GM12865 (cell line): ENCODE measurements around the gene SEC22B.
"Not testable (repeated sequence)": the region's sequence is repeated elsewhere in the genome, so short reads cannot be mapped to it uniquely, and the experiment has no call there.

Experiments
- DNase-seq: peaks from one replicate; pipeline ENCODE4 v3.0.0; 2010; ENCODE audit warnings: low read depth
- H3K4me3 ChIP-seq: 2 replicates; pipeline ENCODE4 v1.5.1; 2011; ENCODE audit warnings: mild to moderate bottlenecking, low read depth, low read length, control low read depth
- TF ChIP-seq, protein P1 (sequence below): IDR thresholded peaks from 2 replicates; pipeline ENCODE4 v1.5.1; 2011; ENCODE audit warnings: low read length, control low read depth, low read depth, inconsistent platforms; ENCODE audit not compliant: insufficient read depth; ENCODE audit errors: missing control alignments

SEC22B gene

DNA sequence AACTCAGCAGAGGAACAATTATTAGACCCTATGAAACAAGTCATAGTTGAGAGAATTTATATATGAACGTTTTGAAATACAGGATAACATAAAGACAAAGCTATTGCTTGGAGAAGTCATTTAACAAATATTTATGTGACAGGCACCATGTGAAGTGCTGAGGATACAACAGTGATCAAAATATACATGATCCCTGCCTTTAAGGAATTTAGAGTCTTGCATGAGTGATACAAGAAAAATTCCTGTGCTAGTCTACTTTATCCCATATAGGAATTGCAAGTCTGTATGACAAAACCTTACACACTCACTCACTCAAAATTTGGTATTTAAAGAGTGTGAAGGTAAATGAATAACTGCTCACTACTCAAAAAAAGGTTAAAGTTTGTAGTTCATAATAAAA is 17.8 kb downstream of the SEC22B start:
- not testable (repeated sequence) for DNase-seq

DNA sequence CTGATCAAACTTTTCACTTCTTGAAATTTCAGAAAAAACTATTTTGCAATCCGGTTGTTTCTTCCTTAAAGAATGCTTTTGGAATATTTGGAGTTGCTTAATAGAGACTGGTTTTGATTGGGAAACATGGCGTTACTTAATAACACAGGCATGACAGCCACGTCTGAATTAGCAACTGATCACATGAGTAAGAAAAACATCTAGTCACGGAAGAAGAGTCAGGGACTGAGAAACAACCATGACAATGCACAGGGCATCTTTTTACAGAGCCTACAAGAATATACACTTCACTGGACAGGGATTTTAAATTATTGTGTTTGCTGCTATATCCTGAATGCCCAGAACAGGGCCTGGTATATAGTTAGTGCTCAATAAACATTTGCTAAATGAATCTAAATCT is 18.2 kb downstream of the SEC22B start:
- H3K4me3 ChIP-seq, DNase-seq: not testable (repeated sequence)

More for the DNA sequence above, 17.8 kb downstream of the SEC22B start:
- H3K4me3 ChIP-seq, result not testable (repeated sequence)

- not testable (repeated sequence) for DNase-seq, H3K4me3 ChIP-seq
Observed at GRCh38 chr1:120150138-120150822, 26.0 kb downstream of the SEC22B start.

DNA sequence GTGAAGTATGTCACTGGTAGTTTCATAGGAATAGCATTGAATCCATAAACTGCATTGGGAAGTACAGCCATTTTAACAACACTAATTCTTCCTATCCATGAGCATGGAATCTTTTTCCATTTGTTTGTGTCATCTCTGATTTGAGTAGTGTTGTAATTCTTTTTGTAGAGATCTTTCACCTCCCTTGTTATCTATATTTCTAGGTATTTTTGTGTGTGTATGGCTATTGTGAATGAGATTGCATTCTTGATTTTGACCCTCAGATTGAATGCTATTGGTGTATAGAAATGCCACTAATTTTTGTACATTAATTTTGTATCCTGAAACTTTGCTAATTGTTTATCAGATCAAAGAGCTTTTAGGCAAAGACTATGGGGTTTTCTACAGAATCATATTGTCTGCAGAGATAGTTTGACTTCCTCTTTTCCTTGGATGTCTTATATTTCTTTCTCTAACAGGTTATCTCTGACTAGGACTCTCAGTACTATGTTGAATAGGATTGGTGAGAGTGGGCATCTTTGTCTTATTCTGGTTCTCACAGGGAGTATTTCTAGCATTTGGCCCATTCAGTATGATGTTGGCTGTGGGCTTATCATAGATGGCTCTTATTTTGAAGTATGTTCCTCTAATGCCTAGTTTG is 26.8 kb downstream of the SEC22B start:
- not testable (repeated sequence) for H3K4me3 ChIP-seq, DNase-seq

GRCh38 chr1:120145806-120146205 is 30.5 kb downstream of the SEC22B start:
- DNase-seq, H3K4me3 ChIP-seq: not testable (repeated sequence)
- TF ChIP-seq, protein P1, sequence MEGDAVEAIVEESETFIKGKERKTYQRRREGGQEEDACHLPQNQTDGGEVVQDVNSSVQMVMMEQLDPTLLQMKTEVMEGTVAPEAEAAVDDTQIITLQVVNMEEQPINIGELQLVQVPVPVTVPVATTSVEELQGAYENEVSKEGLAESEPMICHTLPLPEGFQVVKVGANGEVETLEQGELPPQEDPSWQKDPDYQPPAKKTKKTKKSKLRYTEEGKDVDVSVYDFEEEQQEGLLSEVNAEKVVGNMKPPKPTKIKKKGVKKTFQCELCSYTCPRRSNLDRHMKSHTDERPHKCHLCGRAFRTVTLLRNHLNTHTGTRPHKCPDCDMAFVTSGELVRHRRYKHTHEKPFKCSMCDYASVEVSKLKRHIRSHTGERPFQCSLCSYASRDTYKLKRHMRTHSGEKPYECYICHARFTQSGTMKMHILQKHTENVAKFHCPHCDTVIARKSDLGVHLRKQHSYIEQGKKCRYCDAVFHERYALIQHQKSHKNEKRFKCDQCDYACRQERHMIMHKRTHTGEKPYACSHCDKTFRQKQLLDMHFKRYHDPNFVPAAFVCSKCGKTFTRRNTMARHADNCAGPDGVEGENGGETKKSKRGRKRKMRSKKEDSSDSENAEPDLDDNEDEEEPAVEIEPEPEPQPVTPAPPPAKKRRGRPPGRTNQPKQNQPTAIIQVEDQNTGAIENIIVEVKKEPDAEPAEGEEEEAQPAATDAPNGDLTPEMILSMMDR, result peak; percentile 5

DNA sequence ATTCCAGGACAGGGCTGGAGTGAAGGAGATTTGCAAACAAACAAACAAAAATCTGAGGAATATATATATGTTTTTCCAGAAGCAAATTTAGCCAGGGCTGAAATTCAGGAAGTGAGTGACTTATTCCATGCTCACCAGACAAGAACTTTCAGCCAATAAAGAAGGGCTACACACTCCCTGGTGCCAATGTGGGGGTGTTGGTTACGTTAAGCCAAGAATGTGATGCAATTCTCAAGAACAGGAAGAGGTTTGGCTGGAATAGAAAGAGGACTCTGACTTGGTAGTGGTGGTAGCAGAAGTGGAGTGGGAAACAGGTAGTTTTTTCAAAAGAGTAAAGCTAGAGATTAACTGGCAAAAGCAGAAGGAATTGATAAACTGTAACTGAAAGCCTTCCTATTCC is 31.7 kb downstream of the SEC22B start:
- not testable (repeated sequence) for H3K4me3 ChIP-seq, DNase-seq

DNA sequence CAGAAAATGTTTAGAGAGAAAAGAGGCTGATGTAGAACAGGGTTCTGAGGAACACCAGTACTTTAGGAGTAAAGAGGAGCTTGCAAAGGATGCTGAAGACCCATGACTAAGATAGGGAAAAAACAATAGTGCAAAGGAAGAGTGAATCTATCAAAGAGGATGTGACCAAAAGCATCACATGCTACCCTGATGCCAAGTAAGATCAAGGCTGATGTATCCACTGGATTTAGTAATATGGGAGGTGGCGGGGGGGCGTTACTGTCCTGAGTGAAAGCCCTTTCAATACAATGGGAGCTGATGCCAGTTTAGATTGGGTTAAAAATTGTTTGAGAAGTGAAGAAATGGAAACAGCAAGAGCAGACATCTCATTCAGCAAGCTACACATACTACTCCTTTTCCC is 32.2 kb downstream of the SEC22B start:
- not testable (repeated sequence) for DNase-seq, H3K4me3 ChIP-seq

- peak; percentile 20 for DNase-seq
- not testable (repeated sequence) for H3K4me3 ChIP-seq
Observed at GRCh38 chr1:120143334-120143733, 33.0 kb downstream of the SEC22B start.

GRCh38 chr1:120142512-120143263 is 33.6 kb downstream of the SEC22B start:
- peak; percentile 87 for DNase-seq
- H3K4me3 ChIP-seq, result not testable (repeated sequence)

DNA sequence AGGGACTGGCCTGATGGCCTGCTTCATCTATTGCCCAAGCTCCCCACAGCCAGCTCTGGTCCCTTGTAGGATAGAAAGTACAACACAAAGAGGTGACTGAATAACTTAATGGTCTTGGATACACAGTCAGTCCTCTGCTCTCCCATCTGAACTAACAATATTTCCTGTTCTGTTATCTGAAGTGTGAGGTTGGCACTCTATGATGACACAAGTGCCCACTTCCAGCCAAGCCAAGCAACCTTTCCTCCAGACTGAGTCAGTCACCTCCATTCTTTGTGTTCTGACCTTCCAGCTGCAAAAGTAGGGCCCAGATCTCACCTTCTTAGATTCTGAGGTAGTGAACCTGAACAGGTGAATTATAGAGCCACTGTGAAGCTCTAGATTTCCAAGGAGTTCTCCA is 34.5 kb downstream of the SEC22B start:
- H3K4me3 ChIP-seq, DNase-seq: not testable (repeated sequence)

GRCh38 chr1:120140656-120141265 is 35.6 kb downstream of the SEC22B start:
- not testable (repeated sequence) for DNase-seq, H3K4me3 ChIP-seq

GRCh38 chr1:120136086-120136485 is 40.2 kb downstream of the SEC22B start:
- not testable (repeated sequence) for DNase-seq, H3K4me3 ChIP-seq

DNA sequence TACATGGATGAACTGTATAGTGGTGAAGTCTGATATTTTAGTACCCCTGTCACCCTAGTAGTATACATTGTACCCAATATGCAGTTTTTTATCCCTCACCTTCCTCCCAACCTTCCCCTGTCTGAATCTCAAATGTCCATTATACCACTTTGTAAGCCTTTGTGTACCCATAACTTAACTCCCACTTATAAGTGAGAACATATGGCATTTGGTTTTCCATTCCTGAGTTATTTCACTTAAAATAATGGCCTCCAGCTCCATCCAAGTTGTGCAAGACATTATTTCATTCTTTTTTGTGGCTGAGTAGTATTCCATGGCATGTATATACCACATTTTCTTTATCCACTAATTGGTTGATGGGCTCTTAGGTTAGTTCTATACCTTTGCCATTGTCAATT is 42.4 kb downstream of the SEC22B start:
- not testable (repeated sequence) for DNase-seq, H3K4me3 ChIP-seq
